GM03348 (cell line): ENCODE data around the gene GGT1.
"Not testable (repeated sequence)": the region's sequence is repeated elsewhere in the genome, so short reads cannot be mapped to it uniquely, and the experiment has no call there.

Experiments
- DNase-seq: peaks from one replicate; pipeline ENCODE4 v3.0.0; 2012; ENCODE audit warnings: low spot score

Gene GGT1

DNA sequence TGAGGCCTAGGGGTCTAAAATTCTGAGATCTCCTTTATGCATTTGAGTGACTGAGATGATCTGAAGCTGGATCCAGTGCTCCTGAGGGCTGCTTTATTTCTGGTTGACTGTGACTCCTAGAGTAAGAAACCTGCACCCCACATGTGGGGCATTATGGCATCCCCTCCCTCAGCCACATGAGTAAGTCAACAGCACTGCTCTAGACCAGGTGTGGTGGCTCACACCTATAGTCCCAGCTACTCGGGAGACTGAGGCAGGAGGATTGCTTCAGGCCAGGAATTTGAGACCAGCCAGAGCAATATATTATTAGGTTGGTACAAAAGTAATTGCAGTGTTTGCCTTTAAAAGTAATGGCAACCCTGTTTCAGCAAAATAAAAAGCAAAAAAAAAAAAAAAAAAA, 39.3 kb downstream of the GGT1 start:
- not testable (repeated sequence) for DNase-seq

DNA sequence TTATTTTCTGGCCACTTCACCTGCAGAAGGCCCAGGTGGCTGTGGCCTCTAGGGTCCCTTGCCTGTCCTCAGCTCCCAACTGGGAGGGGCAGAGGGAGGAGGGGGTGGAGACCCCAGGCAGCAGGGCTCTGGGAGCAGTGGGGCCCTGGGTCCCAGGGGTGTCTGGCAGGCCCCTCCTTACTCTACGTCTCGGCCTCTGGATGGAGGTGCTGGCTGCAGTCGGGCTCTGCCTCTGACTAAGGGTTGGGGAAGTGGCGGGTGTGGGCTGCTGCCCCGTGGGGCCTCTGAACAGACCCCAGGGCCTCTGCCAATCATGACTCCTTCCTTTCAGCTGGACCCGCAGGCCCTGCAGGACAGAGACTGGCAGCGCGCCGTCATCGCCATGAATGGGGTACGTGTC, 41.4 kb downstream of the GGT1 start:
- not testable (repeated sequence) for DNase-seq

DNA sequence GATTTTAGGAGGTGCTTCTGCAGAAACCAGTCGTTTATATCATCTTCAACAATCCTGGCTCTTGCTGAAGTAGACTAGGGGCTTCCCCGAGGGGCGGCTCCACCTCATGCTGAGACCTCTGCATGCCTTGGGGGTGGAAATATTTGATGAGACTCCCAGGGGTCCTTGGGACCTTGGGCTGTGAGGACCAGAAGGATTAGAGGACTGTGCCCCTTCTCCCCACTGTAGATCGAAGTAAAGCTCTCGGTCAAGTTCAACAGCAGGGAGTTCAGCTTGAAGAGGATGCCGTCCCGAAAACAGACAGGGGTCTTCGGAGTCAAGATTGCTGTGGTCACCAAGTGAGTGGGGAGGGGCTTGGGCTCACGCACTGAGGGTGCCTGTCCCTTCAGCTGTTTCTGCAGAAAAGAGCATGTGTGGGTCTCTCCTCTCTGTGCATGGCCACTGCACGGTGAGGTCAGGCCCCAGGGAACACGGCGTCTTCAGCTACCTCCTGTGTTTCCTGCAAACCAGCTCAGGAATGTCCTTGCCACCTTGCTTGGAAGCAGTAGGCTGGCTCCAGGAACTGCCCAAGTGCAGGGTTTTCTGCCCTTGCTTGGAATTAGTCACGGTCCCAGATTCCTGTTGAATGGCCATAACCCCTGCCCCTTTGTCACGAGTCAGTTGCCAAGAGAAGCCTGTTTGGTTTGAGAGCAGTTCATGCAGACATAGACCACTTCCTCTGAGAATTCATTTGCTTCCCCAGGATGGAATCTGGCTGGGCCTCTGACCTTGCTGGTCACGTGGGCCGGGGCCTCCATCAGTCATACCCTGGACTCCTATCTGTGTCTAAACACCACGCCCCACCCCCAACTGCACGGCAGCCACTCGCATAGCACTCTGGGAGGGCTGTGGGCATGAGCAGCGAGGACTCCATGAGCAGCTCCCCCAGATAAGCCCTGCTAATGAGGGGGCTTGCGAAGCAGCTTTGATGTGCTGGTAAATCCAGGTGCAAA, 42.7 kb downstream of the GGT1 start:
- not testable (repeated sequence) for DNase-seq

DNA sequence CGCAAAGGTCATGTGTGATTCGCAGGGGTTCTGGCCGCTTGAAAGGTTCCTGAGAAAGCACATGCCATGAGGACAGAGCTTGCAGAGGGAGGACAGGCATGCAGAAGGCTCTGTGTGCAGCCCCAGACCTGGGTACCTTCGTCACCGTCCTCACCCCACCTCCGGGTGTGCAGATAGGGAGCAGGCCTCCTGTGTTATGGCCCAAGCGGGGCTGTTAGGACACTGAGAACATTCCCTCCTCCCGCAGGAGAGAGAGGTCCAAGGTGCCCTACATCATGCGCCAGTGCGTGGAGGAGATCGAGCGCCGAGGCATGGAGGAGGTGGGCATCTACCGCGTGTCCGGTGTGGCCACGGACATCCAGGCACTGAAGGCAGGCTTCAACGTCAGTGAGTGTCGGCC, 43.8 kb downstream of the GGT1 start:
- DNase-seq, result not testable (repeated sequence)

DNA sequence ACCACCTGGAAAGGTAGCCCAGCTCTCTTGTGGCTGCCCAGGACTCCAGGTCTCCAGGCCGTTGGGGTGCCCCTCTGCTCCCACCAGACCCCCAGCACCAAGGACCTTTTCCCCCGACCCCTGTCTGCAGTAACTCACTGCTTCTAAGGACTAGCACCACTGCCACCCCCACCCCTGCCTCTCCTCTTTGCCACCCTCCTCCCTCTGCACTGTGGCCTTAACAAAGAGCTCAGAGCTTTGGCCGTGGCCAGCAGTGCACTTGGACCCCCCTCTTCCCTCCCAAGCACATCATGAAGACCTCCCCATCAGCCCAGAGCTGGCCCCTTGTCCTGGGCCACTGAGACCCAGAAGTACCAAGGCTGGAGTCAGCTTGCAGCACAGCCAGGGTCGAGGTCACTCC, 46.4 kb downstream of the GGT1 start:
- DNase-seq, result not testable (repeated sequence)

DNA sequence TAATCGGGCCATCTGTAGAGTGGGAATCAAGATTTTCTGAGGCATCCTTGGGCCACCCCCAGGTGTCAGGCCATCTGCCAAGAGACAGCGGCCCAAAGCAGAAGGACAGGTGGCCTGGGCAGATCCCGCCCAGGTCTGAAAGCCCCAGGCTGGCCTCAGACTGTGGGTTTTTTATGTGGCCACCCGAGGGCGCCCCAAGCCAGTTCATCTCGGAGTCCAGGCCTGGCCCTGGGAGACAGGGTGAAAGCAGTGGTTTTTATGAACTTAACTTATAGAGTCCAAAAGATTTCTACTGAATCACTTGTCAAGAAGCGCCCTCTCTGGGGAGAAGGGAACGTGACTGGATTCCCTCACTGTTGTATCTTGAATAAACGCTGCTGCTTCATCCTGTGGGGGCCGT, 47.9 kb downstream of the GGT1 start:
- not testable (repeated sequence) for DNase-seq

DNA sequence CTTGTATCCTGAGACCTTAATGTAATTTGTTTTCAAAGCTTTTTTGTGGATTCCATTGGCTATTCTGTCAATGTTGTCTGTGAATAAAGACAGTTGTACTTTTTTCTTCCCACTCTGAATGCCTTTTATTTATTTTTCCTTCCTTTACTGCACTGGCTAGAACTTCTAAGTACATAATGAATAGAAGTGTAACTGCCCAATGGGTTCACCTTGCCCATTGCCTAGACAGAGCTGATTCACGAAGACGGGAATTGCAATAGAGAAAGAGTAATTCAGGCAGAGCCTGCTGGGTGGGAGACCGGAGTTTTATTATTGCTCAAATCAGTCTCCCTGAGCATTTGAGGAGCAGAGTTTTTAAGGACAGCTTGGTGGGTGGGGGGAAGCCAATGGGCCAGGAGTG, 62.4 kb downstream of the GGT1 start:
- not testable (repeated sequence) for DNase-seq

DNA sequence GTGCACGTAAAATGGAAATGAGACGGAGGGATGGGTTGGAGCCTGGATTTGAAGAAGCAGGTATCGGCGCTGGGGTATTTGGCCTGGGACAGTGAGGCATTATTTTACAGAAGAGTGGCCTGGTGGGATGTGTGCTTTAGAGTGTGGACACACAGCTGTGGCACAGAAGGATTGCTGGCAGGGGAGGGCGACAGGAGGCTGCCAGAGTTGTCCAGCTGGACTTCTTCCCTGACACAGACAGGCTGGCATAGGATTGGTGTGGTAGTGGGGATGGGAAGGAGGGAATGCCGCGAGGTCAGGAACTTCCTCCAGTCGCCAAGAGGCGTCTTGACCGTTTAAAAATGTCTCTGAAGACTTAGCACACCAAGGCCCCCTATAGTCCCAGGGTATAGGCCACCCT, 64.9 kb downstream of the GGT1 start:
- DNase-seq, result not testable (repeated sequence)

DNA sequence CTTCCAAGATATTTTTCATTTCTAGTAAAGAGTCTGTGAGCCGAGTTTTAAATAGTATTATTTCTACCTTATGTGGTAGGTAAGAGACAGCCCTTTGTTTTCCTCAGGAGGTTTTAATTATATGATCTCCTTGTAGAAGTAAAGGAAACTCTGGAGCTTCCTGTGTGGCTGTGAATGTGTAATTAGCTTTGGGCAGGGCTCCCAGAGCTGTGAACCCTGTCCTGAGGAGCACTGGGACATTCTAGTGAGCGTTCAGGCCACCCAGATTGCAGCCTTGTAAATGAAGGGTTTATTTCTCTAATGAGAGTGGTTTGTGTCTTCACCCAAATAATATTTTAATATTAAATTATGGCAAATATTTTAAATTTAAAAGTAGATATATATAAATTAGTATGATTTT, 69.5 kb downstream of the GGT1 start:
- not testable (repeated sequence) for DNase-seq
